HG03439 (cell line): ENCODE measurements around the gene OR5A2.
"Not testable (repeated sequence)": the region's sequence is repeated elsewhere in the genome, so short reads cannot be mapped to it uniquely, and the experiment has no call there.

Experiments used
- ATAC-seq: cut with Tn5 transposase; IDR thresholded peaks from one replicate; pipeline ENCODE4 v1.9.1; 2021; ENCODE audit warnings: mild to moderate bottlenecking, moderate library complexity; ENCODE audit not compliant: unreplicated experiment

The OR5A2 gene

DNA sequence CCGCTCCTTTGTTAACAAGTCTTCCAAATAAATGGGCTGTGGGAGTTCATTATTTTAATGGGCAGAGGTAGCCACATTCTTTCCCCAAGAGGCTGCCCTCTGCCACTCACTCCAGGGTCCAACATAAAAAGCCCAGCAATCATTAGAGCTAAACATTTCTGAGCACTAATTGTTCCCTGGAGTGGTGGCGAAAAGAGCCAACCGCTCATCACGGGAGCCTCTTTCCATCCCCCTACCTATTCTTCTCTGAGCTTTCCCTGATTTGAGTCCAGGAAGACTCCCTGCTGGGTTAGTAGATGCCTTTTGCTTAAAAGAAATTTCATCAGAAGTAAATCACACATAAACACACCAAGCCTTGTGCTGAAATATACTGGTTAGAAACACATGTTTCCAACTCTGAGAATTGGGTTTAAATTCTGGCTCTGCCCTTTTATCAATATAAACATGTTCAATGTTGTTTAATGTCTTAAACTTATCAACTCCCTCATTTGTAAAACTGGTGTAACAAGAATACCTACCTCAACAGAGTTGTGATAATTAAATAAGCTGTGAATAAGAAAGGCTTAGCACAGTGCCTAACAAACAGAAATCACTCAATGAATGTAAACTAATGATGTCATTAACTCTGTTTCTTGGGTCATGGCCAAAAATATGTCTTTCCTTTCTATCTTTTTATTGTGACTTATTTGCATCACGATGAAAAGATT, at the start of gene OR5A2:
OR5A2 (minus strand) TSS at position 53 of the 707 bp plus-strand sequence. CDS start 3,460 bp downstream, outside the sequence.
- no peak for ATAC-seq

DNA sequence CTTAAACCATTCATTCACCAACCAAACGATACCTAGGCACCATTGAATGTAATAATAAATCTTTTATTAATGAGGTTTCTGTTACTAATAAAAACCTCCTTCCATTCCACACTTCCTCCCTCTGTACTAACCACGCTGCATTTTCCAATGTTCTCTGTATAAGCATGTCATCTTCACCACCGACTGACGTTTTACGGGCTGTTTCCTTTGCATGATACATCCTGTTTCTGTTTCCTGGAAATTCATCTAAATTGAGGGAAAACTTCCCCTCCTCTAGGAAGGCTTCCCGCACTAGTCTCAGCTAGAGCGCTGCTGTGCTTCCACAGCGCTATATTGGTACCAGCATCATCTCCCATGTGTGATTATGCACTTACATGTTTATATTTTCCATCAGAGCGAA, 49.0 kb upstream of the OR5A2 start:
- no peak for ATAC-seq

DNA sequence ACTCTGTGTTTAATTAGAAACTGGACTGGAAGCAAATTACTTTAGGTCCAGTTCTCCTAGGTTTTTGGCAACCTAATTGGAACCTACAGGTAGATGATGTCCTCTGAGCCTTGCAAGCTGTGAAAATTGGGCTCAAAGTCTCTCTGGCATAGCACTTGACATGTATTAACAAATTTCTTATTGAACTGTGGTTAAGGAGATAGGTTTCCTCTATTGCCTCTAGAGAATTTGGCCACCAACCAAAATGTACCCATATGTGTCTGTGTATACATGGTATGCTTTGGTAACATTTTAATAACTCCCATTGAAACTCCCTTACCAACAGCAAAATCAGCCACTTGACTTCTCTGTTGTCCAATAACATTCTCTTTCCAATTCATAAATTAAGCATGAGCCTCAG, 46.8 kb upstream of the OR5A2 start, which contains the start of gene OR4D10:
OR4D10 (plus strand) TSS at position 301 of the 400 bp plus-strand sequence. CDS start 4,115 bp downstream, outside the sequence.
- no peak for ATAC-seq

- no peak for ATAC-seq
These were observed 37.0 kb upstream of the OR5A2 start for GRCh38 chr11:59463190-59463641.

GRCh38 chr11:59459916-59460315, 33.7 kb upstream of the OR5A2 start:
- no peak for ATAC-seq

- no peak for ATAC-seq
These were observed 30.4 kb upstream of the OR5A2 start, which contains the start of gene OR4D6 for GRCh38 chr11:59456661-59457060. Gene OR4D6, plus strand, starts transcription at chr11:59456961. Its CDS starts 0 bp downstream, at chr11:59456961.

GRCh38 chr11:59448484-59448883, 22.3 kb upstream of the OR5A2 start:
- no peak for ATAC-seq

DNA sequence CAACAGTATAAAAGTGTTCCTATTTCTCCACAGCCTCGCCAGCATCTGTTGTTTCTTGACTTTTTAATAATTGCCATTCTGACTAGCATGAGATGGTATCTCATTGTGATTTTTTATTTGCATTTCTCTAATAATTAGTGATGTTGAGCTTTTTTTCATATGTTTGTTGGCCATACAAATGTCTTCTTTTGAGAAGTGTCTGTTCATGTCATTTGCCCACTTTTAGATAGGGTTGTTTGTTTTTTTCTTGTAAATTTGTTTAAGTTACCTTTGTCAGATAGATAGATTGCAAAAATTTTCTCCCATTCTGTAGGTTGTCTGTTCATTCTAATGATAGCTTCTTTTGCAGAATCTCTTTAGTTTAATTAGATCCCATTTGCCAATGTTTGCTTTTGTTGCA, 19.4 kb upstream of the OR5A2 start:
- ATAC-seq = not testable (repeated sequence)

DNA sequence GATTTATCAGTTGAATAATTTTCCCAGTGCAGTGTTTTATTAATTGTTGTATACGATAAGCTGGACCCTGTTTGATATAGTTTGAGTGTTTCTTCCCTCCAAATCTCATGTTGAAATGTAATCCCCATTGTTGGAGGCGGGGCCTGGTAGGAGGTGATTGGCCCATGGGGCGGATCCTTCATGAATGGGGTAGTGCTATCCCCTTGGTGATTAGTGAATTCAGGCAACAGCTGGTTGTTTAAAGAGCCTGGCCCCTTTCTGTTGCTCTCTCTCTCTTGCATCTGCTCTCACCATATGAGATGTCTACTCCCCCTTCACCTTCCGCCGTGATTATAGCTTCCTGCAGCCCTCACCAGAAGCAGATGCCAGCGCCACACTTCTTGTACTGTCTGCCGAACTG, 11.6 kb upstream of the OR5A2 start:
- no peak for ATAC-seq

DNA sequence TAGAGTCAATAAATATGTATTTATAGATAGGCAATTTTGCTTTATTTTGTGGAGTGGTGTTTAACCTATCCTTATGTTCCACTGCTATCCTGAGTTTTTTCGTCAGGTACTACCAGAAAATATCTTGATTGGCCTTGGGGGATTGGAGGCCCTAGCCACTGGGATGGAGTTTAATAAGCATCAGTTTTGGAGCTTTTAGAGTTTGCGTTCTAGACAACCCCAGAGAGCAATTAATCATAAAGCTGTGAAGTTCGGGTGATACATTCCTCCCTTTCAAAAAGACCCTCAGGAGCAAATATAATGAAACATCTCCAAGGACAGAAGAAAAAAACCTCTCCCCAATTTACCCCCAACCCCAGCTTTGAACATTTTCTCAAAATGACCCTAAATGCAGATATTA, 10.0 kb upstream of the OR5A2 start, which contains the start of gene OR5A1:
OR5A1 (plus strand) TSS at position 301 of the 400 bp plus-strand sequence. CDS start 6,700 bp downstream, outside the sequence.
- no peak for ATAC-seq

GRCh38 chr11:59429924-59430516, 3.8 kb upstream of the OR5A2 start:
- peak; percentile 83 for ATAC-seq

DNA sequence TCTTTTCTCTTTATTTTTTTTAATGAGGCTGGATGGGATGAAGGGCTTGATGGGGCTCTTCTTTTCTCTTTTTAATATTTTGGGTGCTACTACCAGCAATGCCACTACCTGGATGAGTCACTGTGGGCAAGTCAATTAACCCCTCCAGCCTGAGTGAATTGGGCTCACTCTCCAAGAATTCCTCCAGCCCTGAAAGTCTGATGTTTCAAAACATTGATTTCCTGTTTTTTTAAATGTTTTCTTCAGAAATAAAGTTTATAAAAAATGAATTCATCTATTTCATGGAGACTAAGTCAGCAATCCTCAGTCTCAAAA, 812 bp upstream of the OR5A2 start:
- ATAC-seq = no peak

- ATAC-seq = no peak
These were observed 1.1 kb downstream of the OR5A2 start for GRCh38 chr11:59425131-59425530.

- ATAC-seq = no peak
These were observed 2.4 kb downstream of the OR5A2 start for GRCh38 chr11:59423835-59424234.

DNA sequence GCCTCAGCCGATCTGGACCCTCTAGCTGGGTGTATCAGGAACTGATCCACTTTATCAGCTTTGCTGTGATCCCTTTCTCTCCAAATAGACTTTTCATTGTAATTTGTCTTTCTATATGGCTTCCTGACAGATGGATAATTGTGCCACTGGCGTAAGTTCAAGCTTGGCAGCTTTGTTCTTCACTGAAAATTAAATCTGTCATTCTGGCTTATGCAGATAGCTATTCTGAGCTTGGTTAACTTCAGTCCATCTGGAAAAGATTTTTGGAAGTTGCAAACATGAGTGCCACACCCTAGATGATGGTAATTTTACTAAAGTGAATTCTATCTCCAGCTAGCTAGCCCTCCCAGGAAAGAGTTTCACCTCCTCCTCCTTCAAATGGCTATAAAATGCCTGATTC, 8.1 kb downstream of the OR5A2 start:
- ATAC-seq = no peak

DNA sequence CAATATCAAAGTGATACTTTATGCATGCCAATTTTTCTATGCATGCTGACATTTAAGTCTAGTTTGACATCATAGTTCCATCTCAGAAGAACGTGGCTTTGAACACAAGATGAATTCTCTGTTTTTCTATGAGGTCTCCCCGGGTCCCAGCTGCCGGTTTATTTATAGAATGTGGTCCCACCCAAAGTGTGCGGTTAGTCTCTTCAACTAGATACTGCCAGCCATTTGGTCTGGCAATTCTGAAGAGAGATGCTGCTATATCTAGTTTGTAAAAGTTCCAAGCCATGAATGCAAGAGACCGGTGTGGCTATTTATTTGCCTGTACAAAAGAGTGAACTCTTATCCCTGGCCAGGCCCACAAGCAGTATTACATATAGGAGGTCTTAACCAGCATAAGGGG, 9.2 kb downstream of the OR5A2 start:
- ATAC-seq = no peak

DNA sequence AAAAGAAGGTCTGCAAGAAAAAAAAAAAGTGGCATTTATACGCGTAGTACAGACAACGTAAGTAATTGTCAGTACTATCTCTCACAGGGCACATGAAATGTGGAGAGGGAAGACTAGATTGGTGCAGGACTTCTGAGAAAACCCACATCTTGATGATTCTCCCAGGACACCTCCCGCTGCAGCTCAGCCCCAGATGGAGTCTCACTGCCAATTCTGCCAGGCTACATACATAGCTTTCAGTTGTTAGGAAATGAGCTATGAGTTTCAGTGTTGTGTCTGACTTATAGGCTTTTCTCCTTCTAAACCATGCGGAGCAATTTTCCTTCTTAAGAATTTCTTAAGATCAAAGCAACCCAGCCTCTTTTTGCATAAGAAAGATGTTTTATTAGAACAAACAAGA, 9.6 kb downstream of the OR5A2 start:
- no peak for ATAC-seq

DNA sequence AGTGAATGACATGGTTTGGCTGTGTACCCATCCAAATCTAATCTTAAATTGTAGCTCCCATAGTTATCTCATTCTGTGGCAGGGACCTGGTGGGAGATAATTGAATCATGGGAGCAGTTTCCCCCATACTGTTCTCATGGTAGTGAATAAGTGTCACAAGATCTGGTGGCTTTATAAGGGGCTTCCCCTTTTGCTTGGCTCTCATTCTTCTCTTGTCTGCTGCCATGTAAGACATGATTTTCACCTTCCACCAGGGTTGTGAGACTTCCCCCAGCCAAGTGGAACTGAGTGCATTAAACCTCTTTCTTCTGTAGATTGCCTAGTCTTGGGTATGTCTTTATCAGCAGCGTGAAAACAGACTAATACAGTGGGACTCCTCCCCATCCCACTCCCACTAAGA, 11.1 kb downstream of the OR5A2 start:
- no peak for ATAC-seq

- no peak for ATAC-seq
These were observed 12.6 kb downstream of the OR5A2 start for GRCh38 chr11:59413646-59414045.

DNA sequence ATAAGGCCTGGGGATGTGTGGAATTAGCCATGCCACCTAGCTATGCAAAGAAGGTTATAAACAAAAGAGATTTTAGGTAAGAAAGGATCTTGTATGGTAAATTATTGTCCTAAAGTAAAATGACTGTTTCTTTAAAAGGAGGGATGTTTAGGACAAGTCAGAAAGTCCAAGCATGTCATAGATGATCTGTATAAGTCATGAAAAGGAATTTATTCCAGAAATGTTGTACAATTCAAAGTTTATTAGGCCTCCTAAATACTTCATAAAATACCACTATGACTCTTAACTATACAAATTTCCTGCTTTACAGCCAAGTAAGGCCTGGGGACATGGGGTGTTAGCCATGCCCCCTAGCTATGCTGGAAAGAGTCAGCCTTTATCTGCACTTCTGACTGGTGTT, 22.7 kb downstream of the OR5A2 start:
- ATAC-seq = no peak

DNA sequence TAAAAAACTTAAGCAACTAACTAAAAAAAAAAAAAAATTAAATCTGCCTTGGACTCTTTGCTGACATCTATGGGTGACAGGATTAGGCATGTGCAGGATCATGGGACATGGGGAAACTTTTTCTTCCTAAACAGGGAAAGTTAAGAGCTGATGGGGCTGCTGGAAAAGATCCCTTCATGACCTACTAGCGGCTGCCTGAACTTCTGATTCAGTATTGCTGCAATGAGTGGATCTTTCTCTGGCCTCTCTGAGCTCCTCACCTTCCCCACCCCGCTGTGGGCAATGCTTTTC, 25.0 kb downstream of the OR5A2 start:
- no peak for ATAC-seq

GRCh38 chr11:59400461-59401261, 25.6 kb downstream of the OR5A2 start:
- no peak for ATAC-seq
